AG10803 (cell line): Measurements from ENCODE around the gene TYW3.

Source experiments
- DNase-seq: peaks from one replicate; pipeline ENCODE4 v3.0.0; 2010; ENCODE audit warnings: low read depth
- H3K4me3 ChIP-seq: 2 replicates; pipeline ENCODE4 v1.5.1; 2011; ENCODE audit warnings: mild to moderate bottlenecking, low read length, control low read depth
- TF ChIP-seq, protein P1 (sequence below): conservative IDR thresholded peaks from 2 replicates; pipeline ENCODE4 v1.5.1; 2011; ENCODE audit warnings: mild to moderate bottlenecking, low read length, control low read depth, inconsistent platforms

Gene TYW3

DNA sequence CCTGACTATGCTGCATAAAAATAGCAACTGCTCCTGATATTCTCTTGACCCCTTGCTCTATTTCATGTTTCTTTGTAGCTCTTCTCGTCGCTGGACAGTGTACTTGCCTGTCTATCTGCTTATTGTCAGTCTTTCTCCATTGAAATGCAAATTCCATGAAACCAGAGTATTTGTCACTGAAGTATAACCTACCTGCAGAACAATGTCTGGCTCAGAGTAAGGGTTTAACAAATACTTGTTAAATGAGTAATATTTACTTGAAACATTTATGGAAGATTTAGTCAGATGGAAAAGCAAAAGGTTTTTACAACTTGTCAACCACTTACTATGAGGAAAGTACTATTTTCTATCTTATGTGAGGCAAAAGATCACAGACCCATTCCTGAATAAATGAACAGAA is 39.5 kb upstream of the TYW3 start:
- peak; percentile 69 for DNase-seq
- H3K4me3 ChIP-seq = no peak overlapping the region
- TF ChIP-seq, protein P1, sequence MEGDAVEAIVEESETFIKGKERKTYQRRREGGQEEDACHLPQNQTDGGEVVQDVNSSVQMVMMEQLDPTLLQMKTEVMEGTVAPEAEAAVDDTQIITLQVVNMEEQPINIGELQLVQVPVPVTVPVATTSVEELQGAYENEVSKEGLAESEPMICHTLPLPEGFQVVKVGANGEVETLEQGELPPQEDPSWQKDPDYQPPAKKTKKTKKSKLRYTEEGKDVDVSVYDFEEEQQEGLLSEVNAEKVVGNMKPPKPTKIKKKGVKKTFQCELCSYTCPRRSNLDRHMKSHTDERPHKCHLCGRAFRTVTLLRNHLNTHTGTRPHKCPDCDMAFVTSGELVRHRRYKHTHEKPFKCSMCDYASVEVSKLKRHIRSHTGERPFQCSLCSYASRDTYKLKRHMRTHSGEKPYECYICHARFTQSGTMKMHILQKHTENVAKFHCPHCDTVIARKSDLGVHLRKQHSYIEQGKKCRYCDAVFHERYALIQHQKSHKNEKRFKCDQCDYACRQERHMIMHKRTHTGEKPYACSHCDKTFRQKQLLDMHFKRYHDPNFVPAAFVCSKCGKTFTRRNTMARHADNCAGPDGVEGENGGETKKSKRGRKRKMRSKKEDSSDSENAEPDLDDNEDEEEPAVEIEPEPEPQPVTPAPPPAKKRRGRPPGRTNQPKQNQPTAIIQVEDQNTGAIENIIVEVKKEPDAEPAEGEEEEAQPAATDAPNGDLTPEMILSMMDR = no peak

DNA sequence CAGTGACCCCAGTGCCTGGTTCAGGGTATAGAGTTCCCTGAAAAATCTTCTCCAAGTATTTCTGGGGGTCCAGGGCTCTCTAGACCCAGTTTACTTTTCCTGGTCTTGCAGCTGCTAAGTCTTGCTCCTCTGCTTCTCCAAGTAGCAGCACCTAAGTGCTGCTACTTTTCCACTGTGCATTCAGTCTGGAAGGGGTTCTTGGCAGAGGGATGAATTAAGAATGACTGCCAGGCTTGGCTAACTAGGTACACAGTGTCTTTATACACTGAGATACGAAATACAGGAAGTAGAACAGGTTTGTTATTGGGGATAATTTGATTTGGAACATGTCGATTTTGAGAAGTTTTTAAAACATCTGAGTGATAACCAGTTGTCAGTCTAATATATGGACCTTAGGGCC is 35.1 kb upstream of the TYW3 start:
- DNase-seq = no peak
- no peak overlapping the region for H3K4me3 ChIP-seq
- TF ChIP-seq, protein P1 = no peak

DNA sequence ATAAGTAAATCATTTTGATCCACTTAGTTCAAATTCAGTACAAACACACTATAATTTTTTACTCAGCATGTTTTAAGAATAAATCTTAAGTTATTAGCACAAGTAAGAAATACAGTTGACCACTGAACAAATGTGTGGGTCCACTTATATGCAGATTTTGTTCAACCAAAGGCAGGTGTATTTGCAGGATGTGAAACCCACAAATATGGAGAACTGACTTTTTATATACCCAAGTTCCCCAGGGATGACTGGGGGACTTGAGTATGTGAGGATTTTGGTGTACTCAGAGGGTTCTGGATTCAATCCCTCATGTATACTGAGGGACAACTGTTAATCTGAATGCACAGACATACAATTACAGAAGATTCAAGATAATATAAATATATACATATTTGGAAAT is 33.6 kb upstream of the TYW3 start:
- DNase-seq = no peak
- no peak overlapping the region for H3K4me3 ChIP-seq
- TF ChIP-seq, protein P1 = no peak

DNA sequence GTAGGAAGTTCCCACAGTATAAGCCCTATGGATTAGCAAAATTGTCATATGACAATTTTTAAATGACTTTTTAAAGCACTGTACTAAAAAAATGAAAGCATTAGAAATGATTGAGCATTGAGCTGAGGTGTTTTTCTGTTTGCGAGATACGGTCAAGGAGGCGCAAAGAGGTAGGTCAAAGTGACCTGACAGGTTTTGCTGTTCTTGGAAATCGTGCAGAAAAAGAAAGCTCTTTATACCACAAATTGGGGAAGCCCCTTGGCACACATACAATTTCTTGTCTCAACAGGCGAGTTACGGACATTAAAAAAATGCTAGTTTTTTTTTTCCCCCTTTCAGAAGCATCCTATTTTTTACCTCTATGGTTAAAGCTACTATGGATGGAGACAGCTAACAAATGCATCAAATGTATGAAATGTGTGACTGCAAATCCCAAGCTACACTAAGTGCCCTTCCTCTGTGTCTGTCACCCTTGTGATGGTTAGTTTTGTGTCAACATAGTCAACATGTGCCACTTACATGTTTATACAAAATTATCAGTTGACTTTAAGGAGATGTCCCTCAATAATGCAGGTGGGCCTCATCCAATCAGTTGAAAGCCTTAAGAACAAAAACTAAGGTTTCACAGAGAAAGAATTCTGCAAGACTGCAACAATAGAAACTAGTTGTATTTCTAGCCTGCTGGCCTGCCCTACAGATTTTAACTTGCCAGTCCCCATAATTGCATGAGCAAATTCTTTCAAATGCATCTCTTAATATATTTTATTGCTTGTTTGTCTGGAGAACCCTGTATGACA is 29.4 kb upstream of the TYW3 start:
- DNase-seq = no peak

DNA sequence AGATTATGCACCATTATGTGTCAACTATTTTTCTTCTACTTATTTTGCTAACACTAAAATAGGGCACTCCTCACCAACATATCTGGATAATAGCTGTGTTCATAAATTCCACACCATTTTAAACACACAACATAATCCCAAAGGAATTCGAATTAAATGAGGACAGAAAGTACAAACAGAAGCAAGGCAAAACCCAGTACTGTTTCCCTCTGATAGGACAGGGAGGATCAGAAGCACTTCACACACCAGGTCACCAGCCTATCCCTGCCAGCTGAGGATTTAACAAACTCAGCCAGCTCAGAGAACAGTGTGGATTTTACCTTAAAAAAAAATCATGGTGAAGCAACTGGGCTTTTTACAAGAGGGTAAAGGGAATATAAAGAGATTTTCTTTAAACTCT is 20.1 kb upstream of the TYW3 start:
- TF ChIP-seq, protein P1 = no peak
- DNase-seq = peak; percentile 20

More for the DNA sequence above, 29.4 kb upstream of the TYW3 start:
- TF ChIP-seq, protein P1 = no peak
- H3K4me3 ChIP-seq = no peak overlapping the region

DNA sequence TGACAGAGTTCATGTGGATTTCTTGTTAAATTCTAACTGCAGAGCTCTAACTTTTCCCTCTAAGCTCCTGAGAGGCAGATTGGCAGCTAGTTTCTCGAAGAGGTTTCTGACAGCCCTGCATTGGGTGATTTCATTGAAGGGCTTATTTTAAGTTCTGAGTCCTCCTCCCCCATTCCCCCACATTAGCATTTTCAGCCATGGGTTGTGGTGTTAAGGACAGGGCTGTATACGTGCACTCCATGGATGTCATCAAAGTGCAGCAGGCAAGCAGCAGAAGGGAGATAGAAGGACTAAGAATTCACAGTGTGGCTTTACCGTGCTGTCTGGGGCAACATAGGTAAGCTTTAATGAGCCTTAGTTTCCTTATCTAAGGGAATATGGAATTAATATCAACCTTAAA is 19.1 kb upstream of the TYW3 start:
- no peak overlapping the region for H3K4me3 ChIP-seq
- DNase-seq = no peak
- TF ChIP-seq, protein P1 = no peak

More for the DNA sequence above, 20.1 kb upstream of the TYW3 start:
- no peak overlapping the region for H3K4me3 ChIP-seq

DNA sequence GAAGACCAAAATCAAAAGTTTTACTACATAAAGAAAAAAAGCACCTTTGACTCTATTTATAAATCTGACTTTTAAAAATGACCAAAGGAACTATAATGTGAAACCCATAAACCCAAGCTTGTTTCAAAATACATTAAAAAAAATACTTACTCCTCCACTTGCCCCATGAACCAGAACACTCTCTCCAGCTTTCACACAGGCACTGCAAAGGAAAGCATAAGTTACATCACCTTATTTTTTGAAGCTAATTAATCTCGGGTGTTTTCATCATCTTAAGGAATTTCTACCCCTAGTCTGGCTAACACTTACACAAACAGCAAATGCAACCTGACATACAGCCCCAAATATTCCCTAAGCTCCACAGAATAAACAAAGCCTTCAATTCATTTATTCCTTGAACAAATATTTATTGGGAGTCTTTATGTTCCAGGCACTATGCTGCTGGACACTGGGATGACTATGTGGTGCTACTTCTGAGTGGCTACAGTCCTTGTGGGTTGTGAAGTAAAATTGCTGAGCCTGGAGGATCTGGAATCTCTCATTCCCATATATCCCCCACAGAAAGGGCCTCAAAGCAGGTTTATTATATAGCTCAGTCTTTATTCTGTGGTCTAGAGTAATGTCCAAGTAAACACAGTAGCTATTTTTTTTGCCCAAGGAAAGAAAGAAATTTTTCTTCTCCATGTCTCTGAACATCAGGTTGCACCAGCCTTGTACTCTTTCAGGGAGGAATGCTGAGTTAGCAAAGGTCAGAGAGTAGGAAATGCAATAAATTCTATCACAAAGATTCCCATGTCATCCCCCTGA is 18.3 kb upstream of the TYW3 start:
- TF ChIP-seq, protein P1 = no peak
- peak; percentile 56 for DNase-seq
- no peak overlapping the region for H3K4me3 ChIP-seq
